MM.1S (cell line): ENCODE measurements around the gene GAS2L1.

Experiments
- EZH2 ChIP-seq: fragments of 300-600 bp; sonication (generic); optimal IDR thresholded peaks from 2 replicates; pipeline ENCODE3; 2017; ENCODE audit warnings: low read depth, mild to moderate bottlenecking, antibody characterized with exemption, low read length, mixed read lengths
- TF ChIP-seq, protein P1 (sequence below): fragments of 300-600 bp; sonication (generic); IDR thresholded peaks from 2 replicates; pipeline ENCODE4 v1.5.1; 2016; ENCODE audit warnings: antibody characterized with exemption, low read length, mixed read lengths

- TF ChIP-seq, protein P1, sequence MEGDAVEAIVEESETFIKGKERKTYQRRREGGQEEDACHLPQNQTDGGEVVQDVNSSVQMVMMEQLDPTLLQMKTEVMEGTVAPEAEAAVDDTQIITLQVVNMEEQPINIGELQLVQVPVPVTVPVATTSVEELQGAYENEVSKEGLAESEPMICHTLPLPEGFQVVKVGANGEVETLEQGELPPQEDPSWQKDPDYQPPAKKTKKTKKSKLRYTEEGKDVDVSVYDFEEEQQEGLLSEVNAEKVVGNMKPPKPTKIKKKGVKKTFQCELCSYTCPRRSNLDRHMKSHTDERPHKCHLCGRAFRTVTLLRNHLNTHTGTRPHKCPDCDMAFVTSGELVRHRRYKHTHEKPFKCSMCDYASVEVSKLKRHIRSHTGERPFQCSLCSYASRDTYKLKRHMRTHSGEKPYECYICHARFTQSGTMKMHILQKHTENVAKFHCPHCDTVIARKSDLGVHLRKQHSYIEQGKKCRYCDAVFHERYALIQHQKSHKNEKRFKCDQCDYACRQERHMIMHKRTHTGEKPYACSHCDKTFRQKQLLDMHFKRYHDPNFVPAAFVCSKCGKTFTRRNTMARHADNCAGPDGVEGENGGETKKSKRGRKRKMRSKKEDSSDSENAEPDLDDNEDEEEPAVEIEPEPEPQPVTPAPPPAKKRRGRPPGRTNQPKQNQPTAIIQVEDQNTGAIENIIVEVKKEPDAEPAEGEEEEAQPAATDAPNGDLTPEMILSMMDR = no peak
- TF ChIP-seq EZH2 = no peak
Observed at GRCh38 chr22:29270475-29271271, 35.8 kb upstream of the GAS2L1 start.
